ENCODE results near the gene EXT2.

Gene EXT2

GRCh38 chr11:44274404-44274803 lies 178.9 kb downstream of the EXT2 start:
- no peak for TF ChIP-seq REST (IDR thresholded peaks at IDR 0.05; ENCODE audit: insufficient read depth in 1 of 2, low read depth in 2 of 2, low read length in 2 of 2)
- no peak for TF ChIP-seq POLR2AphosphoS5 (IDR thresholded peaks at IDR 0.05; ENCODE audit: low read depth, low read length)
- no peak for TF ChIP-seq FOXP2 (optimal IDR thresholded peaks at IDR 0.05; ENCODE audit: borderline replicate concordance, extremely low read depth, extremely low read length, insufficient read depth)
- TF ChIP-seq TAF1 (IDR thresholded peaks at IDR 0.05; ENCODE audit: borderline replicate concordance, insufficient read depth, low read length): no peak
- TF ChIP-seq SIN3A (IDR thresholded peaks at IDR 0.05; ENCODE audit: borderline replicate concordance, insufficient read depth, low read length): no peak

GRCh38 chr11:44275241-44275640 lies 179.8 kb downstream of the EXT2 start:
- no peak for TF ChIP-seq SIN3A (IDR thresholded peaks at IDR 0.05; ENCODE audit: borderline replicate concordance, insufficient read depth, low read length)
- no peak for TF ChIP-seq TAF1 (IDR thresholded peaks at IDR 0.05; ENCODE audit: borderline replicate concordance, insufficient read depth, low read length)
- TF ChIP-seq FOXP2 (optimal IDR thresholded peaks at IDR 0.05; ENCODE audit: borderline replicate concordance, extremely low read depth, extremely low read length, insufficient read depth): no peak
- TF ChIP-seq POLR2AphosphoS5 (IDR thresholded peaks at IDR 0.05; ENCODE audit: low read depth, low read length): no peak
- TF ChIP-seq REST (IDR thresholded peaks at IDR 0.05; ENCODE audit: insufficient read depth in 1 of 2, low read depth in 2 of 2, low read length in 2 of 2): no peak

- TF ChIP-seq POLR2AphosphoS5 (IDR thresholded peaks at IDR 0.05; ENCODE audit: low read depth, low read length) (no peak), REST (IDR thresholded peaks at IDR 0.05; ENCODE audit: insufficient read depth in 1 of 2, low read depth in 2 of 2, low read length in 2 of 2) (no peak), SIN3A (IDR thresholded peaks at IDR 0.05; ENCODE audit: borderline replicate concordance, insufficient read depth, low read length) (no peak)
These were observed 180.6 kb downstream of the EXT2 start for GRCh38 chr11:44275961-44276550.

- TF ChIP-seq REST (IDR thresholded peaks at IDR 0.05; ENCODE audit: insufficient read depth in 1 of 2, low read depth in 2 of 2, low read length in 2 of 2) (no peak), POLR2AphosphoS5 (IDR thresholded peaks at IDR 0.05; ENCODE audit: low read depth, low read length) (no peak), TAF1 (IDR thresholded peaks at IDR 0.05; ENCODE audit: borderline replicate concordance, insufficient read depth, low read length) (no peak), SIN3A (IDR thresholded peaks at IDR 0.05; ENCODE audit: borderline replicate concordance, insufficient read depth, low read length) (no peak), FOXP2 (optimal IDR thresholded peaks at IDR 0.05; ENCODE audit: borderline replicate concordance, extremely low read depth, extremely low read length, insufficient read depth) (no peak)
These were observed 182.0 kb downstream of the EXT2 start for GRCh38 chr11:44277196-44278090.
